Measurements from ENCODE around the gene HDGFL1.

HDGFL1 gene

GRCh38 chr6:22569281-22570184 lies at the start of gene HDGFL1:
Gene HDGFL1, plus strand, starts transcription at chr6:22569566. Its CDS starts 10 bp downstream, at chr6:22569576.
- no peak for TF ChIP-seq CTCF (IDR thresholded peaks at IDR 0.05)

GRCh38 chr6:22521035-22521434 lies 48.3 kb upstream of the HDGFL1 start:
- no peak for TF ChIP-seq CTCF (IDR thresholded peaks at IDR 0.05)

GRCh38 chr6:22526736-22527135 lies 42.6 kb upstream of the HDGFL1 start:
- no peak for TF ChIP-seq CTCF (IDR thresholded peaks at IDR 0.05)

- no peak for TF ChIP-seq CTCF (IDR thresholded peaks at IDR 0.05)
Measured at GRCh38 chr6:22529866-22530265, 39.5 kb upstream of the HDGFL1 start.

- no peak for TF ChIP-seq CTCF (IDR thresholded peaks at IDR 0.05)
Measured at GRCh38 chr6:22530506-22530905, 38.9 kb upstream of the HDGFL1 start.

GRCh38 chr6:22536122-22536521 lies 33.2 kb upstream of the HDGFL1 start:
- TF ChIP-seq CTCF (IDR thresholded peaks at IDR 0.05) = no peak

GRCh38 chr6:22544476-22544875 lies 24.9 kb upstream of the HDGFL1 start:
- no peak for TF ChIP-seq CTCF (IDR thresholded peaks at IDR 0.05)
